HG03280 (cell line): ENCODE data around the gene APP.
"Not testable (repeated sequence)": the region's sequence is repeated elsewhere in the genome, so short reads cannot be mapped to it uniquely, and the experiment has no call there.

Source experiments
- ATAC-seq: cut with Tn5 transposase; IDR thresholded peaks from one replicate; pipeline ENCODE4 v1.9.1; 2021; ENCODE audit warnings: mild to moderate bottlenecking, moderate library complexity; ENCODE audit not compliant: unreplicated experiment

APP gene

DNA sequence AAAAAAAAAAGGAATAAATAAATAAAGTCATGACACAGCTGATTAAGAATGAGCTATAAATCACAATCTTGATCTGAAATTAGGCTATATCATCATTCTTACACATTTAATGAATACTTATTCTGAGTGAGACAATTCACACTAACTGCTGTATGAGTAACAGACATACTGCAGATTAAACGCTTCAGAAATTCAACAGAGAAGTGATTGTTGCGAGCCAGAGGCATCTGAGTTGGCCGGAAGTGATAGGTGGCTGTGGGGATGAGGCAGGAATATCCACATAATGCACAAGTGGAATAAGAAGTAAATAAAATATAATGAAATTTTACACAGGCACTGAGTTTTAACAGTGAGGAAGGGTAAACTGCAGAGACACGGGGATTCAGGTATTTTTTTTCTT lies 142.4 kb downstream of the APP start:
- ATAC-seq = no peak

GRCh38 chr21:26027696-26028095 lies 142.9 kb downstream of the APP start:
- ATAC-seq = no peak

DNA sequence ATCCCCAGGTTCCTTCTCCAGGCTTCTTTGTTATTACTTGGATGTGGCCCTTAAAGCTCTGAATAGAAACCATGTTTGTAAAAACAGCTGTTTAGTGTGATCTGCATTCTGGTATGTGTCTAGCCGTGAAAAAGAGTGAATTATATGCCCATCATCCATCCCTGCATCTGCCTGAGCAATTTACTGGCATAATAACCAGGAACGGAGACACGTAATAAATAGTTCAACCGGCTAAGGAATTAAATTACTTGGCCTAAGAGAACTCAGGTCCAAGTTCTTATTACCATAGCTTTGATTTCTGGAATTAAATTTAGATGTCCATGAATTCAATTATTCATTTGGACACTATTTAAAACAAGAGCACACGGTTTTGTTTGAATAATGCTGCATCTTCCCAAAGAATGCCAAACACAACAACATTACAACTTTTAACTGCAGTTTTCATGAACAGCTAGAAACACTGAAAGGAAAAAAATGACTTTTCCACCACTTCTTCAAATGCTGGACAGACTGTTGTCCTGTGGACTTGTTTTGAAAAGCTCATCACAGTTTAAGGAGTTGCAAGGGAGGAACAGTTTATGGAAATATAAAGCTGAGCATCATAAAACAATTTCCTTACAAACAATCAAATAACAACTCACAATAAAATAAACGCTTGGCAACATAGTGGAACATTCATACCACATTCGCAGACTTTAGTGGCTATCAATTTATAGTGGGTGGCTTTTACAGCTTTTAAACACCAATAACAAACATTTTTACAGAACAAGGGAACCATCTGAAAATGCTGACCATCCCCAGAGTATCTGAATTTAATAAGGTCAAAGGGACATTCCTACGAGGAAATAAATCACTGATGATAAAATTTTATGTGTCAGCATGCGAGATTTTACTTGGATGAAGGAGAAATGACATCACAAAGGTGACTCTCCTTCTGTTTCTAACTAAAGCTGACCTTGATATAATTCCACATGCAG lies 144.7 kb downstream of the APP start:
- ATAC-seq = no peak

DNA sequence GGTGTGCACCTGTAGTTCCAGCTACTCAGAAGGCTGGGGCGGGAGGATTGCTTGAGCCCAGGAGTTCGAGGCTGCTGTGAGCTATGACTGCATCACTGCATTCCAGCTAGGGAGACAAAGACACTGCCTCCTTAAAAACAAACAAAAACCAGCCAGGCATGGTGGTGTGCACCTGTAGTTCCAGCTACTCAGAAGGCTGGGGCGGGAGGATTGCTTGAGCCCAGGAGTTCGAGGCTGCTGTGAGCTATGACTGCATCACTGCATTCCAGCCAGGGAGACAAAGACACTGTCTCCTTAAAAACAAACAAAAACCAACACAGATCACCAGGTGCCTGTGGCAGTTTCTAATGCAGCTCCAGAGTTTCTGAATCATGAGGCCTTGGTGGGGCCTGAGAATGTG lies 147.2 kb downstream of the APP start:
- not testable (repeated sequence) for ATAC-seq

DNA sequence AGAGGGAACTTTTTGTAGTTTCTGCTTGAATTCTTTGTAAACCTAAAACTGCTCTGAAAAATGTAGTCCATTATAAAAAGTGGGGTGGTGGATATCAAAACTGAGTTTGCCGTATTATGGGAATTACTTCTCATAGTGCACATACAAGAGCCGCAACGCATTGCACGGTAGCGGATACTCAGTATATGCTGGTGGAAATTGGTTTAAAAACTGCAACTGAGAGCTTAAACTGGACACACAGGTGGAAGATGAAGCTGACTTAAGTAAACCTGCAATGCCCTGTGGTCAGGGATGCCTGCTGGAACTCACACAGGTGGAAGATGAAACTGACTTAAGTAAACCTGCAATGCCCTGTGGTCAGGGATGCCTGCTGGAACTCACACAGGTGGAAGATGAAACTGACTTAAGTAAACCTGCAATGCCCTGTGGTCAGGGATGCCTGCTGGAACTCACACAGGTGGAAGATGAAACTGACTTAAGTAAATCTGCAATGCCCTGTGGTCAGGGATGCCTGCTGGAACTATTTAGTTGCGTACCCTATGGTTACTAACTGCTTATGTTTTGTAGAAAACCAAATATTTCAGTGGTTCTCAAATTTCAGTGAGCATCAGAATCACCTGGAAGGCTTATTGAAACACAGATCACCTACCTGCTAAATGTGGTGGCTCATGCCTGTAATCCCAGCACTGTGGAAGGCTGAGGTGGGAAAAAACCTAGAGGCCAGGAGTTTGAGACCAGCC lies 147.8 kb downstream of the APP start:
- not testable (repeated sequence) for ATAC-seq

- no peak for ATAC-seq
Observed at GRCh38 chr21:26020510-26020909, 150.1 kb downstream of the APP start.

- no peak for ATAC-seq
Observed at GRCh38 chr21:26020081-26020480, 150.5 kb downstream of the APP start.

DNA sequence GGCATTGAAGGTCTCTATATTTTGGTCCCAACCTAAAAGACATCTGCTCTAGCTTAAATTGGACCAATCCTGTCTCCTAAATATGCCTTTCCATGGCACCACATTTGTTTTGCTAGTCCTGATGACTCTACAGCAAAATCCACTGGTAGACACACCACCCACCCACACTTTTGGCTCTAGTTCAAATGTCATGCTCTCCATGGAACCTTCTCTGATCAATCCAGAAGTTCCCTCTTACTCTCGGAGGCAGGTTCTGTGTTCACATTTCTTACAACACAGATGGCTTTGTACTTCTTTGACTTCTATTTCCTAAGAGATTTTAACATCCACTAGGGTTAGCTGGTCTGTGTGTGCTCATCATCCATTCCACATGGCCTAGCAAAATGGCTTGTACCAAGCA lies 151.3 kb downstream of the APP start:
- no peak for ATAC-seq

- ATAC-seq = no peak
Observed at GRCh38 chr21:26013970-26014369, 156.6 kb downstream of the APP start.

- not testable (repeated sequence) for ATAC-seq
Observed at GRCh38 chr21:26012482-26012881, 158.1 kb downstream of the APP start.

DNA sequence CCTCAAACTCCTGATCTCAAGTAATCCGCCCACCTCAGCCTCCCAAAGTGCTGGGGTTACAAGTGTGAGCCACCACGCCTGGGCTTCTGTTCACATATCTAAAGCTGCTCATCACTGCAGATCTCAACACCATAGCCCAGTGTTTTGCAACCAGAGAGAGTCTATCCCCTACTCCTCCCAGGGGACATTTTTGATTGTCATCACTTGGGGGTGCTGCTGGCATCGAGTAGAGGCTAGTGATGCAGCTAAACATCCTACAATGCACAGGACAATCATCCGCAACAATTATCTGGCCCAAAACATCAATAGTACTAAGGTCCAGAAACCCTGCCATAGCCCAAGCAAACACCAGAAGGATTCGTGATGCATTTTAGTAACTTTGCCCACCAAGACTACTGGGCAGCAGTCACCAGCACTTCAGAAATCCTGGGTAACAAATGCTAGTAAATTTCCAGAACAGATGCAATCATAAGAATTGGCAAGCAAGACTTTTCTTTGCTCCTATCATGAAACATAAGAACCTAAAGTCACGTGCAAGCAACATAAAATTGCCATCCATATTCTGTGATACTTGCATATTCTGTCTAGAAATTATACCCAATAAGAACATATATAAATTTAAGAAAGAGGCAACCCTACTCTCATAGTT lies 159.2 kb downstream of the APP start:
- ATAC-seq = no peak

- no peak for ATAC-seq
Observed at GRCh38 chr21:26007951-26008498, 162.5 kb downstream of the APP start.

- ATAC-seq = no peak
Observed at GRCh38 chr21:26005464-26005863, 165.1 kb downstream of the APP start.

DNA sequence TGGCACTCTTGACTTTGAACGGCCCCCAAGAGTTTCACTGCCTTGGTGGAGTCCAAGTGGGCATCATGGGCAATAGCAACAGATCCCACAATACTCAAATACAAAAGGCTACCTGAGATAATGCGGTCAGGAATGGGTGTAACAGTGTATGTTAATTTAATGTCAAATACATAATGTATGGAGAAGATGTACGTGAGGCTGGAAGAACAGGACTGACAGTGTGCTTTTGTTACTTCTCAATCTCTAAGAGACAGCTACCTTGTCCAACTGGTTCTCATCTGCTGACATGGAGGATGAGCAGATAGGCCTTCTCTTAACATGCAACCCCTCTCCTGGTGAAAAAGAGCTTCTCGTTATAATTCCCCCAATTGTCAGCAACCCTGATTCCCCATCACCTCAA lies 167.2 kb downstream of the APP start:
- ATAC-seq = no peak

DNA sequence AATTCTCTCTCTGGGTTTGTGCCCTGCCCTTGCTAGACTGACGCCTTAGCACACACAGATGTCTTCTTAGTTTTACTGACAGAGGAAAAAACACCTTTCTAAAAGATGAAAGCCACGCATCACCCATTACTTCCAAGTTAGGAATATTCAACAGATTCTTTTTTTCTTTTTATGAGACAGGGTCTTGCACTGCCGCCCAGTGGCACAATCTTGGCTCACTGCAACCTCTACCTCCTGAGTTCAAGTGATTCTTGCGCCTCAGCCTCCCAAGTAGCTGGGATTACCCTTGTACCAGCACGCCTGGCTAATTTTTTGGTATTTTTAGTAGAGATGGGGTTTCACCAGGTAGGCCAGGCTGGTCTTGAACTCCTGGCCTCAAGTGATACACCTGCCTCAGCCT lies 169.2 kb downstream of the APP start:
- ATAC-seq = no peak

DNA sequence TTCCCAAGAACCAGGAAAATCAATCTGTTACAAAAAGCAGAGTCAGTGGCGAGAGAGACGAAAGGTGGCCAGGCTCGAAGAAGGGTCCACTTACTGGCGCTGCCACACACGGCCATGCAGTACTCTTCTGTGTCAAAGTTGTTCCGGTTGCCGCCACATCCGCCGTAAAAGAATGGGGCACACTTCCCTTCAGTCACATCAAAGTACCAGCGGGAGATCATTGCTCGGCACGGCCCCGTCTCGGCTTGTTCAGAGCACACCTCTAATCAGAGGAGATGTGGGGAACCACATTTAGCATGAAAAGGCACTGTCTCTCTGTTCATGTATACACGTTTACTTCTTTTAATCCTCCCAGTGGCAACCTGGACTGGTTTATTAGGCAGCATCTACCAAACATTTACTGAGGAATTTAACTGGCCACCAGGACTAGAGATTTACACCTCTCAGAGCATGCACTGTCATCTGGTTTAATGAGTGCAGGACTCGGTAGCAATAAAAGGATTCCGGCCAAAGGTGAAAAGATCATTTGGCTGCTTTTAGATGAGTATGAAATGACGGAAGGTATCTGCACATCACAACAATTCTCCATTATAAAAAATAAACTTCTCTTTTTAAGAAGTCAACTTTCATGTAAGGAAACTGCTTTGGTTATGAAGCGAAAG lies 170.5 kb downstream of the APP start:
- no peak for ATAC-seq

- no peak for ATAC-seq
Observed at GRCh38 chr21:25997788-25998611, 172.6 kb downstream of the APP start.

DNA sequence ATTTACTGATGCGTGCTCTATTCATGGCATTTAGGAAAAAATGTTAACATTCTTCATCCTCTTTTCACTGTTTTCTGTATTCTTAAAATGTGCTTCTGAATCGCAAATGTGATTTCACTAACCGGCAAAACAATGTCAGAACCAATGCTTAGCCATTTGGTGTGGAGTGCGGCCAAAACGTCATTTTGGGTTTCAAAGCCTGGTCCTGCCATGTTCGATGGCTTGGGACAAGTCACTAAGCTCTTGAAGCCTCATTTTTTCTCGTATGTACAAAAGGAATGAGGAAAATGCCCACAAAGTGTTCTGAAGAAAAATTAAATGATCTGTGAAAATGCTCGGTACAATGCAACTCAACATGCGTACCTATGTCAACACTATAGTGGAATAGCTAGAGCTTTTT lies 175.3 kb downstream of the APP start:
- no peak for ATAC-seq

- ATAC-seq = no peak
Observed at GRCh38 chr21:25994758-25995163, 175.8 kb downstream of the APP start.

GRCh38 chr21:25988738-25989137 lies 181.8 kb downstream of the APP start:
- ATAC-seq = no peak
